Small intestine (tissue), 7 donors: ENCODE measurements around the gene RNU1-2. TPM values are rescaled to one million over a fixed set of nuclear protein-coding genes. Genes with fewer than 3 reads are reported as not detected.
"Not testable (repeated sequence)": the region's sequence is repeated elsewhere in the genome, so short reads cannot be mapped to it uniquely, and the experiment has no call there.

Experiments used
- DNase-seq, 2 donors: peaks; one replicate each; pipeline versions ENCODE4 v3.0.0 to v3.0.0-alpha.2; 2013
- FAIRE-seq: peaks from 2 replicates; lab custom pipeline; 2012; peaks lifted over from hg19 to GRCh38; lab: Jason Lieb, UNC
- H3K27ac ChIP-seq, 3 donors: one replicate each; pipeline ENCODE4 v1.5.1; 2013; ENCODE audit warnings: low read length in 2 of 3, mild to moderate bottlenecking in 2 of 3, control low read depth in 1 of 3, inconsistent platforms in 1 of 3, low read depth in 1 of 3, moderate library complexity in 1 of 3
- H3K27me3 ChIP-seq, 3 donors: one replicate each; pipeline ENCODE4 v1.6.1; 2013; ENCODE audit warnings: low read length in 3 of 3, inconsistent platforms in 1 of 3; ENCODE audit not compliant: control insufficient read depth in 3 of 3, insufficient read depth in 3 of 3
- H3K36me3 ChIP-seq, 3 donors: one replicate each; pipeline ENCODE4 v1.6.1; 2013; ENCODE audit warnings: low read length in 3 of 3, inconsistent platforms in 1 of 3, low read depth in 1 of 3, mild to moderate bottlenecking in 1 of 3, moderate library complexity in 1 of 3; ENCODE audit not compliant: control insufficient read depth in 3 of 3, insufficient read depth in 2 of 3
- H3K4me1 ChIP-seq, 3 donors: one replicate each; pipeline ENCODE4 v1.6.1; 2013; ENCODE audit warnings: low read length in 2 of 3, inconsistent platforms in 1 of 3, low read depth in 1 of 3, mild to moderate bottlenecking in 1 of 3, moderate library complexity in 1 of 3; ENCODE audit not compliant: control insufficient read depth in 3 of 3, insufficient read depth in 2 of 3
- H3K4me3 ChIP-seq, 3 donors: one replicate each; pipeline ENCODE4 v1.5.1; 2013; ENCODE audit warnings: low read length in 3 of 3, control low read depth in 1 of 3, inconsistent platforms in 1 of 3, low read depth in 1 of 3, mild to moderate bottlenecking in 1 of 3, moderate library complexity in 1 of 3
- H3K9me3 ChIP-seq, 2 donors: one replicate each; pipeline ENCODE4 v1.6.1; 2013; ENCODE audit warnings: low read depth in 1 of 2, low read length in 1 of 2; ENCODE audit not compliant: control insufficient read depth in 2 of 2, insufficient read depth in 1 of 2
- WGBS, 3 donors: extraction: QIAGEN DNeasy Blood & Tissue Kit; methylation state at CpG; one replicate each; pipeline ENCODE4 v1.1.7; 2013; 5-methylcytosine and 5-hydroxymethylcytosine counted together
- polyA plus RNA-seq, 4 donors: library from polyadenylated mRNA; stranded (reverse) in 3 of 4; unstranded in 1 of 4; fragments of 200-250 nt in 3 of 4; fragments of 120-200 nt in 1 of 4; gene quantifications; one replicate each; pipeline versions ENCODE4 v1.2.1 to v1.2.3, GENCODE V29; 2013
- donor health status: healthy with polysubstance abuse.
- donor health status: control.
- donor health status: control.
- donor health status: Bipolar disorder and iron deficiency.
- donor health status: healthy.

Gene RNU1-2
- polyA plus RNA-seq, 4 donors = not detected

GRCh38 chr1:16936580-16936979 lies 40.8 kb downstream of the RNU1-2 start:
- not testable (repeated sequence) for H3K9me3 ChIP-seq, DNase-seq, H3K4me1 ChIP-seq, FAIRE-seq, H3K27me3 ChIP-seq, H3K4me3 ChIP-seq, H3K27ac ChIP-seq
- WGBS, 3 donors = 87 to 93% (median 93%) methylated on average over 16 of the region's 16 CpGs
- H3K36me3 ChIP-seq = peaks cover 0 to 20% (median 0%) of the 10 kb centered on the region in 3 donors

GRCh38 chr1:16938351-16939321 lies 42.9 kb downstream of the RNU1-2 start:
- DNase-seq = no peak
- no peaks in the 10 kb centered on the region for H3K27me3 ChIP-seq
- H3K9me3 ChIP-seq = no peaks in the 10 kb centered on the region
- peaks cover 0 to 17% (median 0%) of the 10 kb centered on the region in 3 donors for H3K36me3 ChIP-seq
- 68 to 88% (median 79%) methylated on average over 46 to 51 of the region's 51 CpGs for WGBS, 3 donors
- FAIRE-seq = no peak
- no peak overlapping the region for H3K4me3 ChIP-seq
- no peak overlapping the region for H3K27ac ChIP-seq
- H3K4me1 ChIP-seq = no peaks in the 10 kb centered on the region

DNA sequence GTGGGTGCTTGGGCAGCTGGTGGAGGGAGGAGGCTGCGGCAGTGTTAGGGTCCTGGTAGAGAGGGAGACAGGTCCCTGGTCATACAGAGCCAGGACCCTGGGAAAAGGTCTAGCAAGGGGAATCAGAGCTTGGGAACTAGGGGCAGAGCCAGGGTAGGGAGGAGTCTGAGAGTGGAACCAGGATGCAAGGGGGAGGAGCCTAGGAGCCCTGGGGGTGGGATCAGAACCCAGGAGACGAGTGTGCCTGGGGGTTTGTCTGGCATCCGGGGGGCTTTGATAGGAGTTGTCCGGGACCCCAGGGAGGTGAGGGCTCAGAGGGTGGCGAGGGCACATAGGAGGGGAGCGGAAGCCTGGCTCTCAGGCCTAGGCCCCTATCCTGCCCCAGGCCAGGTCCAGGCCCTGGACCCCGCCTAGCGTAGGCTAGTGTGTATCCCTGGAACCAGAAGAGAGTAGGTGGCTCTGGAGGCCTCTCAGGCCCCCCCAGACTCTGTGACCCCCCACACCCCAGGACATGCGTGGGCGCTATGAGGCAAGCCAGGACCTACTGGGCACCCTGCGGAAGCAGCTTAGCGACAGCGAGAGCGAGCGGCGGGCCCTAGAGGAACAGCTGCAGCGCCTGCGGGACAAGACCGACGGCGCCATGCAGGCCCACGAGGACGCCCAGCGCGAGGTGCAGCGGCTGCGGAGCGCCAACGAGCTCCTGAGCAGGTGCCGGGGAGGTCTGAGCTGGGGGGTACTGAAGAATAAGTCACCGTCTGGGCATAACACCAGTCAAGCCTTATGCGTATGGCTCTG lies 43.8 kb downstream of the RNU1-2 start:
- peaks cover 0 to 20% (median 0%) of the 10 kb centered on the region in 3 donors for H3K36me3 ChIP-seq
- FAIRE-seq = not testable (repeated sequence)
- WGBS, 3 donors = 95 to 96% (median 95%) methylated on average over 31 to 32 of the region's 32 CpGs

GRCh38 chr1:16944038-16944437 lies 48.3 kb downstream of the RNU1-2 start:
- no peaks in the 10 kb centered on the region for H3K9me3 ChIP-seq
- WGBS, 3 donors = 93 to 95% (median 95%) methylated on average over 16 to 19 of the region's 19 CpGs
- no peak overlapping the region for H3K4me3 ChIP-seq
- H3K4me1 ChIP-seq = no peaks in the 10 kb centered on the region
- FAIRE-seq = no peak
- no peak for DNase-seq
- H3K36me3 ChIP-seq = peaks cover 0 to 19% (median 0%) of the 10 kb centered on the region in 3 donors
- no peaks in the 10 kb centered on the region for H3K27me3 ChIP-seq
- no peak overlapping the region for H3K27ac ChIP-seq

More for the DNA sequence above, 43.8 kb downstream of the RNU1-2 start:
- H3K4me1 ChIP-seq, H3K27ac ChIP-seq, H3K27me3 ChIP-seq, H3K4me3 ChIP-seq, H3K9me3 ChIP-seq, DNase-seq: not testable (repeated sequence)

- not testable (repeated sequence) for H3K4me3 ChIP-seq, H3K4me1 ChIP-seq, H3K9me3 ChIP-seq, DNase-seq, H3K27me3 ChIP-seq, H3K27ac ChIP-seq, FAIRE-seq
- peaks cover 0 to 19% (median 0%) of the 10 kb centered on the region in 3 donors for H3K36me3 ChIP-seq
- WGBS, 3 donors = 81 to 91% (median 87%) methylated on average over 1 to 9 of the region's 9 CpGs
Measured at GRCh38 chr1:16945512-16945911, 49.7 kb downstream of the RNU1-2 start.

Other genes with a start within 250 kb of the RNU1-2 start
- not detected for gene RNU1-3, start 229.0 kb upstream of the RNU1-2 start, polyA plus RNA-seq
- gene RNU1-4, start 155.5 kb upstream of the RNU1-2 start, polyA plus RNA-seq = not detected
- gene CROCC, start 26.0 kb downstream of the RNU1-2 start, polyA plus RNA-seq = 10 to 100 TPM in 2 of 4 donors, 1 to 10 TPM in 2; 2.7 to 19.6 (median 10.2) TPM
- 100 to 1,000 TPM in 1 of 4 donors, 1 to 10 TPM in 2, not detected in 1; 2.4 to 125 (median 8.7) TPM for gene MFAP2, start 84.6 kb downstream of the RNU1-2 start, polyA plus RNA-seq
- 10 to 100 TPM; 14.6 to 33.7 (median 17.4) TPM for gene ATP13A2, start 115.9 kb downstream of the RNU1-2 start, polyA plus RNA-seq
- 100 to 1,000 TPM; 145 to 380 (median 224) TPM for gene SDHB, start 158.1 kb downstream of the RNU1-2 start, polyA plus RNA-seq
- gene PADI2, start 223.5 kb downstream of the RNU1-2 start, polyA plus RNA-seq = 10 to 100 TPM in 1 of 4 donors, under 1 TPM in 2, not detected in 1; 0.28 to 95.2 (median 0.54) TPM